Common myeloid progenitor, CD34-positive (primary cell): ENCODE measurements around the gene ACTL9.
A peak's percentile ranks its signal among the peaks of the same experiment; 100 is the strongest.

ENCODE experiments used
- CTCF ChIA-PET: fragments of 350-600 bp; sonication (Branson Sonifier 250); formaldehyde crosslinking; loops from one replicate; lab custom pipeline; 2021; ENCODE audit warnings: antibody characterized with exemption; lab: Charles Lee
- POLR2A ChIA-PET: fragments of 350-600 bp; sonication (Branson Sonifier 250); formaldehyde crosslinking; loops from one replicate; lab custom pipeline; 2021; ENCODE audit warnings: antibody characterized with exemption; lab: Charles Lee
- DNase-seq, 3 donors: peaks; one replicate each; pipeline versions ENCODE4 v3.0.0 to v3.0.0-alpha.2; 2013
- H3K27ac ChIP-seq, 2 experiments: 1 replicate in 1 of 2; 2 replicates in 1 of 2; pipeline ENCODE4 v1.7.0; 2013; ENCODE audit warnings: inconsistent platforms in 2 of 2, low read length in 2 of 2, mild to moderate bottlenecking in 2 of 2, low read depth in 1 of 2, moderate library complexity in 1 of 2; ENCODE audit not compliant: severe bottlenecking in 2 of 2, insufficient read depth in 1 of 2, poor library complexity in 1 of 2
- H3K27me3 ChIP-seq, 5 experiments: replicated peaks in 2 of 5; 1 replicate in 3 of 5; 2 replicates in 2 of 5; pipeline versions ENCODE4 v1.6.1 to v1.7.0; 2013; ENCODE audit warnings: low read length in 4 of 5, mild to moderate bottlenecking in 2 of 5, moderate library complexity in 2 of 5, inconsistent platforms in 1 of 5; ENCODE audit not compliant: insufficient read depth in 5 of 5, control insufficient read depth in 4 of 5
- H3K36me3 ChIP-seq, 4 experiments: 1 replicate in 2 of 4; 2 replicates in 2 of 4; pipeline versions ENCODE4 v1.6.1 to v1.7.0; 2013; ENCODE audit warnings: low read length in 3 of 4, control low read depth in 1 of 4, mild to moderate bottlenecking in 1 of 4; ENCODE audit not compliant: control insufficient read depth in 4 of 4, insufficient read depth in 4 of 4
- H3K4me1 ChIP-seq, 4 experiments: 1 replicate in 3 of 4; 2 replicates in 1 of 4; pipeline versions ENCODE4 v1.6.1 to v1.7.1; 2013; ENCODE audit warnings: low read length in 3 of 4, mild to moderate bottlenecking in 3 of 4, control low read depth in 1 of 4, inconsistent platforms in 1 of 4, moderate library complexity in 1 of 4; ENCODE audit not compliant: control insufficient read depth in 4 of 4, insufficient read depth in 4 of 4; ENCODE audit errors: control extremely low read depth in 1 of 4
- H3K4me3 ChIP-seq, 7 experiments: 1 replicate in 4 of 7; 2 replicates in 3 of 7; pipeline versions ENCODE4 v1.5.1 to v1.7.0; 2013; ENCODE audit warnings: mild to moderate bottlenecking in 7 of 7, low read length in 6 of 7, moderate library complexity in 6 of 7, inconsistent platforms in 2 of 7, low read depth in 2 of 7, control low read depth in 1 of 7; ENCODE audit not compliant: insufficient read depth in 4 of 7, control insufficient read depth in 1 of 7; ENCODE audit errors: extremely low read depth in 1 of 7
- H3K9me3 ChIP-seq, 5 experiments: 1 replicate in 4 of 5; 2 replicates in 1 of 5; pipeline versions ENCODE4 v1.6.1 to v1.7.1; 2013; ENCODE audit warnings: low read length in 4 of 5, mild to moderate bottlenecking in 2 of 5, inconsistent platforms in 1 of 5, low read depth in 1 of 5, moderate library complexity in 1 of 5; ENCODE audit not compliant: control insufficient read depth in 4 of 5, insufficient read depth in 2 of 5; ENCODE audit errors: control extremely low read depth in 1 of 5
- WGBS: methylation state at CpG from one replicate; pipeline ENCODE4 v1.1.5; 2013; ENCODE audit not compliant: insufficient coverage; 5-methylcytosine and 5-hydroxymethylcytosine counted together

The ACTL9 gene

GRCh38 chr19:8699908-8700307 is 1.3 kb upstream of the ACTL9 start:
- Histone ChIP-seq H3K27ac (no peak overlapping the region), H3K36me3 (no peaks in the 10 kb centered on the region), H3K9me3 (no peaks in the 10 kb centered on the region), H3K4me1 (peaks cover 0 to 41% (median 34%) of the 10 kb centered on the region in 4 experiments), H3K4me3 (no peak overlapping the region), H3K27me3 (peaks cover 0 to 3% (median 0%) of the 10 kb centered on the region in 5 experiments)
- POLR2A ChIA-PET: no interaction called here
- no peak for DNase-seq
- CTCF ChIA-PET: interaction anchor here (1.3 kb wide), 1 partner anchor 24 kb away, joined by 3 read pairs; no protein-coding TSS in a partner anchor

DNA sequence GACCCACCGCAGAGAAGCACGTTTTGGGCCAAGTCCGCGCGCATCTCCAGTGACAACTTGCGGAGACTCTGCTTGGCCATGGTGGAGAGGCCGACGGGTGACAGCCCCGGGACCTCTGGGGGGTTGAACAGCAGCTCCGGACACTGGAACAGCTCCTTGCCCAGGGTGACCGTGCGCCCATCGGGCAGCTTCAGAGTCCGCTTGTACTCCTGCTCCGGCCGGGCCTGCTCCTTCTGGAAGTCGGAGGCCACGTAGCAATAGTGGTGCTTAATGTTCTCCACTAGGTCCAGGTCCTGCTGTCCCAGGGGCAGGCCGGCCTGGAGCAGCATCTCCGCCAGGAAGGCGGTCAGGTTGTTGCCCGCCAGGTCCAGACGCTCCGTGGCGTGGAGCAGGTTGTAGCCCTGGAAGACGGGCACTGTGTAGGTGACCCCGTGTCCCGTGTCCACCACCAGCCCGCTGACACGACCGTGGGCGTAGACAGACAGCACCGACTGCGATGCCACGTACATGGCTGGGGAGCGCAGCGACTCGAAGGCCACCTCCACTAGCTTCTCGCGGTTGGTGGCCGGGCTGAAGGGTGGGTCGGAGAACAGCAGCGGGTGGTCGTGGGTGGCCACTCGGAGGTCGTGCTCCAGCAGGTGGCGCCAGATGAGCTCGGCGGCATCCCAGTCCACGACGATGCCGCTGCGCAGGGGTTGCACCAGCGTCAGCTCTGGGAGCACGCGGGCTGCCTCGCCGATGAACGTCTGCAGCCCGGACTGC is 743 bp downstream of the ACTL9 start:
- CTCF ChIA-PET: interaction anchor here (0.6 to 2.1 kb wide), 5 partner anchors 28 to 80 kb away, joined by 4 to 6 read pairs (median 4); no protein-coding TSS in a partner anchor

GRCh38 chr19:8696993-8697392 is 1.6 kb downstream of the ACTL9 start:
- no peaks in the 10 kb centered on the region for H3K36me3 ChIP-seq
- H3K27me3 ChIP-seq: peaks cover 0 to 3% (median 0%) of the 10 kb centered on the region in 5 experiments
- no peaks in the 10 kb centered on the region for H3K9me3 ChIP-seq
- ChIA-PET POLR2A (no interaction called here), CTCF (interaction anchor here (1.2 to 1.8 kb wide), 2 partner anchors 43 to 46 kb away, joined by 4 to 5 read pairs; no protein-coding TSS in a partner anchor)
- H3K27ac ChIP-seq: no peak overlapping the region
- 100% methylated on average over 1 of the region's 1 CpG for WGBS
- no peak overlapping the region for H3K4me3 ChIP-seq
- DNase-seq: no peak
- H3K4me1 ChIP-seq: peaks cover 0 to 20% (median 14%) of the 10 kb centered on the region in 4 experiments

More for the DNA sequence above, 743 bp downstream of the ACTL9 start:
- Histone ChIP-seq H3K27ac (no peak overlapping the region), H3K4me1 (peaks cover 0 to 23% (median 21%) of the 10 kb centered on the region in 4 experiments), H3K9me3 (no peaks in the 10 kb centered on the region), H3K4me3 (no peak overlapping the region), H3K27me3 (peaks cover 0 to 3% (median 0%) of the 10 kb centered on the region in 5 experiments), H3K36me3 (no peaks in the 10 kb centered on the region)
- DNase-seq: peak in 2 of 3 donors; percentile 32 to 45
- WGBS: 73% methylated on average over 60 of the region's 60 CpGs
- POLR2A ChIA-PET: no interaction called here

GRCh38 chr19:8695911-8696310 is 2.7 kb downstream of the ACTL9 start:
- no peaks in the 10 kb centered on the region for H3K36me3 ChIP-seq

DNA sequence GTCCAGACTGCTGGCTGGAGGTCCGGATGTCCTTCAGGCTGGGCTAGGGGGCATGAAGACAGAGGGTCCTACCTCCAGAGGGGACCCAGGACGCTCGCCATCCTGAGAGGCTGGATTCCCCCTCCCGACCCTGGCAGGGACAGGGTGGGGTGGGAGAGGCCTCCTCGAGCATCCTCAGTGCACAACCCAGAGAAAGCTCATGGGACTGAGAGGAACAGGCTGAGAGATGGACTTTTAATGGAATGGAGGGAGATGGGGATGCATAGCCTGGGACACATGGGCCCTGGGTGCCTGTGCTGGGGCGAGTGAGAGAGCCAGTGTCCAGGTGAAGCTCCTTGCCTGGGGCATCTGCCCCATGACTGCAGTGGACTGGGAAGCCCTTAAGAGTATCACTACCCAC is 3.1 kb downstream of the ACTL9 start:
- H3K9me3 ChIP-seq: no peaks in the 10 kb centered on the region
- POLR2A ChIA-PET: interaction anchor here (0.5 kb wide), 1 partner anchor 24 kb away, joined by 3 read pairs; no protein-coding TSS in a partner anchor

More at GRCh38 chr19:8695911-8696310, 2.7 kb downstream of the ACTL9 start:
- ChIA-PET CTCF (interaction anchor here (0.6 to 7.6 kb wide), 5 partner anchors 11 to 54 kb away, joined by 3 to 117 read pairs (median 4); no protein-coding TSS in a partner anchor), POLR2A (interaction anchor here (0.5 kb wide), 1 partner anchor 25 kb away, joined by 3 read pairs; no protein-coding TSS in a partner anchor)
- Histone ChIP-seq H3K4me3 (no peak overlapping the region), H3K4me1 (peaks cover 0 to 11% (median 3%) of the 10 kb centered on the region in 4 experiments), H3K27me3 (peaks cover 0 to 3% (median 0%) of the 10 kb centered on the region in 5 experiments), H3K9me3 (no peaks in the 10 kb centered on the region), H3K27ac (no peak overlapping the region)
- no peak for DNase-seq
- WGBS: 87% methylated on average over 6 of the region's 6 CpGs

DNA sequence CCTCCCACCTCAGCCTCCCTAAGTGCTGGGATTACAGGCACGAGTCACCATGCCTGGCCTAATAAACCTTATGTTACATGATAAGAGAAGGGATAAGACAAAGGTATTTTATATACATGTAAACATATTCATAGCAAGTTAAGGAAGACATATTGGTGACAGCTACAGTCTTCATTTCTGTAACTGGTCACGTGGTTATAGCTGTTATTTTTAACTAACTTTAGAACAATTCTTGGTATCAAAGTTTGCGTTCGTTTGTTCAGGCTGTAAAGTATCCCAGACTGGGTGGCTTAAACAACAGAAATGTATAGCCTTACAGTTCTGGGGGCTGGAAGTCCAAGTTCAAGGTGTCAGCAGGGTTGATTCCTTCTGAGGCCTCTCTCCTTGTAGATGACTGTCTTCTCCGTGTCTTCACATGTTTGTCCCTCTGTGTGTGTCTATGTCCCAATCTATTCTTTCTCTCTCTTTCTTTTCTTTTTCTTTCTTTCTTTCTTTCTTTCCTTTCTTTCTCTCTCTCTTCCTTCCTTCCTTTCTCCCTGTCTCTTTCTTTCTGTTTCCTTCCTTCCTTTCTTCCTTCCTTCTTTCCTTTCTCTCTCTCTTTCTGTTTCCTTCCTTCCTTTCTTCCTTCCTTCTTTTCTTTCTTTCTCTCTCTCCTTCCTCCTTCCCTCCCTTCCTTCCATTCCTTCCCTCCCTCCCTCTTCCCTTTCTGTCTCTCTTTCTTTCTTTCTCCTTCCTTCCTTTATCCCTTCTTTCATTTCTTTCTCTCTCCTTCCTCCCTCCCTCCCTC is 7.6 kb downstream of the ACTL9 start:
- peaks cover 0 to 6% (median 2%) of the 10 kb centered on the region in 4 experiments for H3K4me1 ChIP-seq
- CTCF ChIA-PET: interaction anchor here (1.2 to 7.6 kb wide), 2 partner anchors 19 to 34 kb away, joined by 4 to 117 read pairs; no protein-coding TSS in a partner anchor

More for the DNA sequence above, 3.1 kb downstream of the ACTL9 start:
- H3K36me3 ChIP-seq: no peaks in the 10 kb centered on the region
- CTCF ChIA-PET: interaction anchor here (1.0 to 7.6 kb wide), 7 partner anchors 10 to 79 kb away, joined by 3 to 117 read pairs (median 4); no protein-coding TSS in a partner anchor
- H3K27me3 ChIP-seq: peaks cover 0 to 3% (median 0%) of the 10 kb centered on the region in 5 experiments
- H3K27ac ChIP-seq: no peak overlapping the region
- no peak for DNase-seq
- H3K4me1 ChIP-seq: peaks cover 0 to 9% (median 2%) of the 10 kb centered on the region in 4 experiments
- no peak overlapping the region for H3K4me3 ChIP-seq
- 92% methylated on average over 5 of the region's 6 CpGs for WGBS

More for the DNA sequence above, 7.6 kb downstream of the ACTL9 start:
- DNase-seq: no peak
- Histone ChIP-seq H3K36me3 (no peaks in the 10 kb centered on the region), H3K9me3 (no peaks in the 10 kb centered on the region), H3K27me3 (peaks cover 0 to 2% (median 0%) of the 10 kb centered on the region in 5 experiments), H3K4me3 (no peak overlapping the region), H3K27ac (no peak overlapping the region)
- WGBS: 90% methylated on average over 2 of the region's 5 CpGs
- POLR2A ChIA-PET: no interaction called here
